T-helper 17 cell (primary cell): Measurements from ENCODE around the gene ZNF691. TPM values are rescaled to one million over a fixed set of nuclear protein-coding genes. Genes with fewer than 3 reads are reported as not detected.

ENCODE experiments used
- ATAC-seq: fragments of 150-1000 bp; cut with Tn5 transposase; 2 replicates; pipeline ENCODE4 v1.10.0; 2021; ENCODE audit warnings: mild to moderate bottlenecking, moderate library complexity
- DNase-seq, 3 donors: peaks; one replicate each; pipeline versions ENCODE4 v3.0.0 to v3.0.0-alpha.2; 2020 to 2021
- H3K9me3 ChIP-seq: one replicate; pipeline ENCODE4 v1.7.0; 2013; ENCODE audit warnings: low read length, mild to moderate bottlenecking; ENCODE audit not compliant: control insufficient read depth, poor library complexity, severe bottlenecking
- H3K27ac Mint-ChIP-seq: one replicate; pipeline ENCODE4 v1.8.0; 2022; ENCODE audit warnings: mild to moderate bottlenecking, moderate library complexity, mixed read lengths
- H3K27me3 Mint-ChIP-seq: one replicate; pipeline ENCODE4 v1.8.0; 2022; ENCODE audit warnings: mixed read lengths
- H3K36me3 Mint-ChIP-seq: one replicate; pipeline ENCODE4 v1.8.0; 2022; ENCODE audit warnings: low read depth, mixed read lengths
- H3K4me1 Mint-ChIP-seq: one replicate; pipeline ENCODE4 v1.8.0; 2022; ENCODE audit warnings: mild to moderate bottlenecking, mixed read lengths
- H3K4me3 Mint-ChIP-seq: one replicate; pipeline ENCODE4 v1.8.0; 2022; ENCODE audit warnings: mild to moderate bottlenecking, moderate library complexity, mixed read lengths
- total RNA-seq, 4 donors: library from RNA in 2 of 4; stranded (reverse) in 2 of 4; gene quantifications; one replicate each; pipeline ENCODE4 v1.2.3 and lab custom pipeline; 2022 to 2026

Gene ZNF691
- total RNA-seq, 2 donors from 2014 or later: 2.6 to 2.8 TPM

- DNase-seq (no peak), ATAC-seq (no peak)
- H3K9me3 ChIP-seq: no peaks in the 10 kb centered on the region
- Mint-ChIP-seq H3K4me1 (peaks cover 24% of the 10 kb centered on the region), H3K4me3 (no peak overlapping the region), H3K27me3 (no peaks in the 10 kb centered on the region), H3K36me3 (peaks cover 3% of the 10 kb centered on the region), H3K27ac (no peak overlapping the region)
Measured at GRCh38 chr1:42820813-42821212, 25.6 kb upstream of the ZNF691 start.

GRCh38 chr1:42821690-42822089, 24.7 kb upstream of the ZNF691 start:
- H3K9me3 ChIP-seq: no peaks in the 10 kb centered on the region
- ATAC-seq (no peak), DNase-seq (no peak)
- no peak overlapping the region for H3K27ac Mint-ChIP-seq
- no peaks in the 10 kb centered on the region for H3K27me3 Mint-ChIP-seq
- peaks cover 15% of the 10 kb centered on the region for H3K4me1 Mint-ChIP-seq
- no peak overlapping the region for H3K4me3 Mint-ChIP-seq
- H3K36me3 Mint-ChIP-seq: peaks cover 3% of the 10 kb centered on the region

- no peak for ATAC-seq
- no peak overlapping the region for H3K27ac Mint-ChIP-seq
Measured at GRCh38 chr1:42822800-42823392, 23.5 kb upstream of the ZNF691 start.

GRCh38 chr1:42824481-42825035, 21.9 kb upstream of the ZNF691 start:
- DNase-seq (no peak), ATAC-seq (no peak)
- H3K9me3 ChIP-seq: no peaks in the 10 kb centered on the region
- H3K27ac Mint-ChIP-seq: peak overlapping the region; percentile 49
- H3K4me1 Mint-ChIP-seq: peaks cover 7% of the 10 kb centered on the region
- H3K4me3 Mint-ChIP-seq: no peak overlapping the region
- no peaks in the 10 kb centered on the region for H3K36me3 Mint-ChIP-seq
- no peaks in the 10 kb centered on the region for H3K27me3 Mint-ChIP-seq

More at GRCh38 chr1:42822800-42823392, 23.5 kb upstream of the ZNF691 start:
- no peaks in the 10 kb centered on the region for H3K27me3 Mint-ChIP-seq
- no peak for DNase-seq
- H3K4me1 Mint-ChIP-seq: peaks cover 12% of the 10 kb centered on the region
- no peaks in the 10 kb centered on the region for H3K9me3 ChIP-seq
- peaks cover 3% of the 10 kb centered on the region for H3K36me3 Mint-ChIP-seq
- no peak overlapping the region for H3K4me3 Mint-ChIP-seq

GRCh38 chr1:42825036-42825851, 21.2 kb upstream of the ZNF691 start:
- no peak overlapping the region for H3K4me3 Mint-ChIP-seq
- DNase-seq (no peak), ATAC-seq (no peak)
- H3K9me3 ChIP-seq: no peaks in the 10 kb centered on the region
- peak overlapping the region; percentile 49 for H3K27ac Mint-ChIP-seq
- H3K27me3 Mint-ChIP-seq: no peaks in the 10 kb centered on the region
- H3K36me3 Mint-ChIP-seq: no peaks in the 10 kb centered on the region
- peaks cover 5% of the 10 kb centered on the region for H3K4me1 Mint-ChIP-seq

- Mint-ChIP-seq H3K27ac (no peak overlapping the region), H3K4me1 (no peaks in the 10 kb centered on the region), H3K27me3 (no peaks in the 10 kb centered on the region), H3K36me3 (no peaks in the 10 kb centered on the region), H3K4me3 (no peak overlapping the region)
- ATAC-seq (no peak), DNase-seq (no peak)
- H3K9me3 ChIP-seq: no peaks in the 10 kb centered on the region
Measured at GRCh38 chr1:42830631-42831030, 15.8 kb upstream of the ZNF691 start.

- peaks cover 2% of the 10 kb centered on the region for H3K4me1 Mint-ChIP-seq
- no peak overlapping the region for H3K27ac Mint-ChIP-seq
- H3K36me3 Mint-ChIP-seq: no peaks in the 10 kb centered on the region
- H3K27me3 Mint-ChIP-seq: no peaks in the 10 kb centered on the region
- no peaks in the 10 kb centered on the region for H3K9me3 ChIP-seq
- H3K4me3 Mint-ChIP-seq: no peak overlapping the region
- ATAC-seq (no peak), DNase-seq (no peak)
Measured at GRCh38 chr1:42831273-42831672, 15.1 kb upstream of the ZNF691 start.

GRCh38 chr1:42832641-42833240, 13.7 kb upstream of the ZNF691 start:
- ATAC-seq (no peak), DNase-seq (no peak)
- H3K4me3 Mint-ChIP-seq: no peak overlapping the region
- H3K36me3 Mint-ChIP-seq: no peaks in the 10 kb centered on the region
- H3K9me3 ChIP-seq: no peaks in the 10 kb centered on the region
- peaks cover 4% of the 10 kb centered on the region for H3K4me1 Mint-ChIP-seq
- H3K27ac Mint-ChIP-seq: peak overlapping the region; percentile 49
- H3K27me3 Mint-ChIP-seq: no peaks in the 10 kb centered on the region

GRCh38 chr1:42833981-42834380, 12.4 kb upstream of the ZNF691 start:
- H3K27ac Mint-ChIP-seq: no peak overlapping the region
- no peaks in the 10 kb centered on the region for H3K27me3 Mint-ChIP-seq
- H3K36me3 Mint-ChIP-seq: no peaks in the 10 kb centered on the region
- peaks cover 4% of the 10 kb centered on the region for H3K4me1 Mint-ChIP-seq
- H3K9me3 ChIP-seq: no peaks in the 10 kb centered on the region
- DNase-seq (no peak), ATAC-seq (no peak)
- H3K4me3 Mint-ChIP-seq: no peak overlapping the region

- no peak overlapping the region for H3K4me3 Mint-ChIP-seq
- H3K36me3 Mint-ChIP-seq: no peaks in the 10 kb centered on the region
- DNase-seq (no peak), ATAC-seq (no peak)
- H3K4me1 Mint-ChIP-seq: peaks cover 4% of the 10 kb centered on the region
- H3K9me3 ChIP-seq: no peaks in the 10 kb centered on the region
- no peak overlapping the region for H3K27ac Mint-ChIP-seq
- no peaks in the 10 kb centered on the region for H3K27me3 Mint-ChIP-seq
Measured at GRCh38 chr1:42834803-42835202, 11.6 kb upstream of the ZNF691 start.

GRCh38 chr1:42835422-42835821, 11.0 kb upstream of the ZNF691 start:
- H3K9me3 ChIP-seq: no peaks in the 10 kb centered on the region
- no peak overlapping the region for H3K27ac Mint-ChIP-seq
- H3K4me3 Mint-ChIP-seq: no peak overlapping the region
- H3K27me3 Mint-ChIP-seq: no peaks in the 10 kb centered on the region
- no peak for DNase-seq
- peaks cover 4% of the 10 kb centered on the region for H3K4me1 Mint-ChIP-seq
- no peaks in the 10 kb centered on the region for H3K36me3 Mint-ChIP-seq
- ATAC-seq: no peak

- Mint-ChIP-seq H3K27me3 (no peaks in the 10 kb centered on the region), H3K4me1 (peaks cover 4% of the 10 kb centered on the region), H3K4me3 (no peak overlapping the region), H3K27ac (no peak overlapping the region), H3K36me3 (peaks cover 2% of the 10 kb centered on the region)
- no peaks in the 10 kb centered on the region for H3K9me3 ChIP-seq
- ATAC-seq (no peak), DNase-seq (no peak)
Measured at GRCh38 chr1:42837709-42838108, 8.7 kb upstream of the ZNF691 start.

GRCh38 chr1:42838482-42839190, 7.8 kb upstream of the ZNF691 start:
- H3K9me3 ChIP-seq: no peaks in the 10 kb centered on the region
- Mint-ChIP-seq H3K36me3 (peaks cover 4% of the 10 kb centered on the region), H3K4me3 (no peak overlapping the region), H3K27ac (no peak overlapping the region), H3K27me3 (no peaks in the 10 kb centered on the region), H3K4me1 (peaks cover 6% of the 10 kb centered on the region)
- DNase-seq (no peak), ATAC-seq (no peak)
